Vagina (tissue), 2 donors: ENCODE measurements around the gene IMMP2L. TPM values are rescaled to one million over a fixed set of nuclear protein-coding genes. Genes with fewer than 3 reads are reported as not detected.

Experiments
- DNase-seq, 2 donors: peaks; one replicate each; pipeline ENCODE4 v3.0.0-alpha.2; 2017; ENCODE audit errors: extremely low spot score in 2 of 2
- H3K27ac ChIP-seq: fragments of 200-600 bp; sonication (generic); one replicate; pipeline ENCODE4 v1.5.1; 2019
- H3K27me3 ChIP-seq: fragments of 200-600 bp; sonication (generic); one replicate; pipeline ENCODE4 v1.5.1; 2019
- H3K36me3 ChIP-seq, 2 donors: fragments of 200-600 bp; sonication (generic); one replicate each; pipeline ENCODE4 v1.5.1; 2017 to 2019
- H3K4me1 ChIP-seq: fragments of 200-600 bp; sonication (generic); one replicate; pipeline ENCODE4 v1.5.1; 2019
- H3K4me3 ChIP-seq, 2 donors: fragments of 200-600 bp; sonication (generic); 1 replicate in 1 of 2; 2 replicates in 1 of 2; pipeline ENCODE4 v1.5.1; 2016 to 2019
- H3K9me3 ChIP-seq: fragments of 200-600 bp; sonication (generic); one replicate; pipeline ENCODE4 v1.5.1; 2019
- CTCF ChIP-seq, 3 experiments: fragments of 450-650 bp in 2 of 3; fragments of 200-600 bp in 1 of 3; sonication (generic) in 1 of 3; IDR thresholded peaks; one replicate each; pipeline ENCODE4 v1.5.1; 2017 to 2019; ENCODE audit warnings: antibody characterized with exemption in 3 of 3, mild to moderate bottlenecking in 2 of 3, moderate library complexity in 2 of 3
- POLR2A ChIP-seq, 2 donors: fragments of 450-650 bp; IDR thresholded peaks; one replicate each; pipeline ENCODE4 v1.6.1; 2017; ENCODE audit warnings: antibody characterized with exemption in 2 of 2, mild to moderate bottlenecking in 2 of 2, moderate library complexity in 2 of 2
- POLR2AphosphoS5 ChIP-seq, 2 donors: sonication (generic); formaldehyde crosslinking; IDR thresholded peaks; one replicate each; pipeline ENCODE4 v1.9.0; 2017; ENCODE audit warnings: antibody characterized with exemption in 2 of 2, mild to moderate bottlenecking in 2 of 2, low read depth in 1 of 2; ENCODE audit not compliant: insufficient read depth in 1 of 2
- intact Hi-C: fragments of 100-400 bp; cut with DNase I; formaldehyde crosslinking; loops from one replicate; pipeline ENCODE4 v1.15.1; 2023
- total RNA-seq: library from RNA; depleted of rRNA; stranded (reverse); fragments of >200 nt; gene quantifications from one replicate; pipeline ENCODE4 v1.2.3, GENCODE V29; 2016

The IMMP2L gene
- total RNA-seq, 1 donor from 2014 or later = 13.3 TPM

GRCh38 chr7:111145472-111145871 lies 416.8 kb downstream of the IMMP2L start:
- Histone ChIP-seq H3K27me3 (no peaks in the 10 kb centered on the region), H3K9me3 (no peaks in the 10 kb centered on the region), H3K27ac (no peak overlapping the region), H3K36me3 (no peaks in the 10 kb centered on the region), H3K4me3 (no peak overlapping the region), H3K4me1 (no peaks in the 10 kb centered on the region)
- DNase-seq = no peak
- TF ChIP-seq POLR2A (IDR thresholded peaks at IDR 0.05) (no peak), CTCF (IDR thresholded peaks at IDR 0.05) (no peak), POLR2AphosphoS5 (IDR thresholded peaks at IDR 0.05; ENCODE audit: insufficient read depth in 1 of 2, low read depth in 1 of 2) (no peak)
- intact Hi-C loops = no loop called here

GRCh38 chr7:111140091-111140865 lies 422.0 kb downstream of the IMMP2L start:
- no peak for DNase-seq
- H3K9me3 ChIP-seq = no peaks in the 10 kb centered on the region
- TF ChIP-seq POLR2A (IDR thresholded peaks at IDR 0.05) = no peak
- TF ChIP-seq POLR2AphosphoS5 (IDR thresholded peaks at IDR 0.05; ENCODE audit: insufficient read depth in 1 of 2, low read depth in 1 of 2) = no peak
- TF ChIP-seq CTCF (IDR thresholded peaks at IDR 0.05) = no peak
- peaks cover 25% of the 10 kb centered on the region for H3K4me1 ChIP-seq
- H3K4me3 ChIP-seq = no peak overlapping the region
- no peaks in the 10 kb centered on the region for H3K36me3 ChIP-seq
- no peaks in the 10 kb centered on the region for H3K27me3 ChIP-seq
- H3K27ac ChIP-seq = no peak overlapping the region
- intact Hi-C loops = no loop called here

GRCh38 chr7:111138586-111138985 lies 423.7 kb downstream of the IMMP2L start:
- intact Hi-C loops = no loop called here
- no peak for DNase-seq
- H3K9me3 ChIP-seq = no peaks in the 10 kb centered on the region
- H3K27me3 ChIP-seq = no peaks in the 10 kb centered on the region
- peaks cover 25% of the 10 kb centered on the region for H3K4me1 ChIP-seq
- H3K36me3 ChIP-seq = no peaks in the 10 kb centered on the region
- H3K4me3 ChIP-seq = no peak overlapping the region
- TF ChIP-seq POLR2A (IDR thresholded peaks at IDR 0.05) = no peak
- no peak overlapping the region for H3K27ac ChIP-seq

- intact Hi-C loops = no loop called here
- TF ChIP-seq CTCF (IDR thresholded peaks at IDR 0.05) (no peak), POLR2AphosphoS5 (IDR thresholded peaks at IDR 0.05; ENCODE audit: insufficient read depth in 1 of 2, low read depth in 1 of 2) (no peak), POLR2A (IDR thresholded peaks at IDR 0.05) (no peak)
- H3K9me3 ChIP-seq = no peaks in the 10 kb centered on the region
- no peaks in the 10 kb centered on the region for H3K36me3 ChIP-seq
- peaks cover 25% of the 10 kb centered on the region for H3K4me1 ChIP-seq
- no peaks in the 10 kb centered on the region for H3K27me3 ChIP-seq
- DNase-seq = no peak
- no peak overlapping the region for H3K4me3 ChIP-seq
- no peak overlapping the region for H3K27ac ChIP-seq
These were observed 424.1 kb downstream of the IMMP2L start for GRCh38 chr7:111138193-111138569.

GRCh38 chr7:111137296-111138192 lies 424.7 kb downstream of the IMMP2L start:
- intact Hi-C loops = no loop called here
- no peak for DNase-seq
- H3K27ac ChIP-seq = no peak overlapping the region
- H3K27me3 ChIP-seq = no peaks in the 10 kb centered on the region
- no peaks in the 10 kb centered on the region for H3K9me3 ChIP-seq
- TF ChIP-seq POLR2AphosphoS5 (IDR thresholded peaks at IDR 0.05; ENCODE audit: insufficient read depth in 1 of 2, low read depth in 1 of 2) = no peak
- no peak for TF ChIP-seq CTCF (IDR thresholded peaks at IDR 0.05)
- no peak for TF ChIP-seq POLR2A (IDR thresholded peaks at IDR 0.05)
- peaks cover 25% of the 10 kb centered on the region for H3K4me1 ChIP-seq
- no peaks in the 10 kb centered on the region for H3K36me3 ChIP-seq
- no peak overlapping the region for H3K4me3 ChIP-seq
